GM12891 (cell line): ENCODE data around the gene REV1.

Source experiments
- DNase-seq: peaks from one replicate; pipeline ENCODE4 v3.0.0; 2011; ENCODE audit warnings: low spot score; ENCODE audit not compliant: insufficient read length
- FAIRE-seq: peaks from 2 replicates; lab custom pipeline; 2011; peaks lifted over from hg19 to GRCh38; lab: Jason Lieb, UNC
- PAX5 ChIP-seq: IDR thresholded peaks from 2 replicates; pipeline ENCODE4 v1.6.1; 2011; ENCODE audit warnings: low read length, moderate library complexity, mild to moderate bottlenecking; ENCODE audit not compliant: insufficient read depth, severe bottlenecking
- POLR2A ChIP-seq: IDR thresholded peaks from 2 replicates; pipeline ENCODE4 v1.6.1; 2011; ENCODE audit warnings: low read depth, low read length, control low read depth
- POLR2AphosphoS5 ChIP-seq: IDR thresholded peaks from 2 replicates; pipeline ENCODE4 v1.6.1; 2011; ENCODE audit warnings: low read depth, low read length, control low read depth
- POU2F2 ChIP-seq: IDR thresholded peaks from 2 replicates; pipeline ENCODE4 v1.6.1; 2011; ENCODE audit warnings: low read depth, mild to moderate bottlenecking, control low read depth, low read length, moderate library complexity
- SPI1 ChIP-seq: IDR thresholded peaks from 2 replicates; pipeline ENCODE4 v1.6.1; 2011; ENCODE audit warnings: low read depth, low read length, control low read depth
- TAF1 ChIP-seq: IDR thresholded peaks from 2 replicates; pipeline ENCODE4 v1.6.1; 2011; ENCODE audit warnings: low read depth, low read length, control low read depth

The REV1 gene

DNA sequence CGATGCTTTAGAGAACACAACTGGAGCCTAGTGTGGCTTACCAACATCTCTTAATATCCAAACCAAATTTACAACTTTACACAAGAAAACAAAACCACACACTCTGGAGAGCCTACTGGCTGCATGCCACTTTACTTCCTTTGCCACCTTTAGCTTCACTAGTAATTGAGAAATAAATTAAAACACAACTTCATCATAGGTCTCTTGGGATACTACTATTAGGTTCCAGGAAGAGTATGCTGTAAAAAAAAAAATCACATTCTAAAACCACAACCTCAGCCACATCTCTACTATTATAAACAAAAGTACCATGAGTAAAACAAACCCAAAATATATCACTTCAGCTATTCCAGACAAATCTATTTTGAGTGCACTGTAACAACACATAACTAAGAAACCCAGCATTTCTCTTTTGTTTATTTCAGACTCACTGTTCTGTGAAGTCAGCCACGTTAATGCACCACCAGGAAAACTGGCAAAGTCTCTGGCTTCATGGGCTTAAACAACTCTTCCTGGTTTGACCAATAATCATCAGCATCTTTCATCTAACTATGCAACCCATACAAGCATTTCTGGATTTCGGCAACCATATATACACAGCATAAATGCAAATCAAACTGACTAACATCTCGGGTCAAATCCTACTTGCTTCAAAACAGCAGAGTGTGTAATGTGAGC is 59.1 kb downstream of the REV1 start:
- TF ChIP-seq TAF1, result no peak
- TF ChIP-seq PAX5, result no peak
- no peak for TF ChIP-seq SPI1
- no peak for TF ChIP-seq POU2F2
- no peak for TF ChIP-seq POLR2A
- FAIRE-seq (peak; percentile 5), DNase-seq (no peak)

DNA sequence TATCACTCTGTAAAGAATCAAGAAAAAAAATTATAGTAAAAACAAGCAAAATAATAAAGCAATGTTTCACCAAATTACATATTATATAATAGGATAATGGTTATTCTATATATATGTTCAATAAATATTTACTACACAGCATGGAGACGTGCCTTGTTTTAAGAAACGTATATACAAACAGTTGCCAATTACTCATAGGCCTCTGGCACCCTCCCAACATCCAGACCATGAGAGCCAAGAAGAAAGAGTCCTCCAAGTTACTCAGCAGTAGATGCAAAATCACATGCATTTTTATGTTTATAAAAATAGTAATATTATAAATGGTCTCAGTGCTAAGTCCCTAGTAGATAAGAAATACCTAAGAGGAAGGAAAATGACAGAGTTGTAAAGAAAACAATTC is 64.8 kb downstream of the REV1 start:
- DNase-seq, result no peak
- no peak for FAIRE-seq

DNA sequence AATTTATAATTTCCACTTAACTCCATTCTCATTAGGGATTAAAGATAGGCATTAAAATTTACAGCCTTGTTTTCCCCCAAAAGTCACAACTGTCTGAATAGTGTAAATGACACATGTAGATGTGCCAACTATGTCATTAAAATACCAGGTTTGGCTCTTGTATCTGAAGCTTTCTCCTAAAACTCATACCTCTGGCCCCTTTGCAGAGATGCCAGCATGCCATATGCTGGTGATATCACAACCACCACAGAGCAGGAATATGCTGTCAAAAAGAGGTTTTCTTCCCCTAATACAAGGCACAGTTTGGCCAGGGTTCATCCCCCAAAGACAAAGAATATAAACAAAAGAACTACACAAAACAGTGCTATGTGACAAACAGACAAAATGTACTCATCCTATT is 65.4 kb downstream of the REV1 start:
- DNase-seq, result no peak
- FAIRE-seq, result no peak
- TF ChIP-seq POU2F2, result no peak
- no peak for TF ChIP-seq SPI1
- TF ChIP-seq POLR2AphosphoS5, result no peak
- TF ChIP-seq TAF1, result no peak
- TF ChIP-seq POLR2A, result no peak
- no peak for TF ChIP-seq PAX5

More for the DNA sequence above, 64.8 kb downstream of the REV1 start:
- TF ChIP-seq POLR2AphosphoS5, result no peak
- no peak for TF ChIP-seq SPI1
- TF ChIP-seq PAX5, result no peak
- no peak for TF ChIP-seq POLR2A
- TF ChIP-seq TAF1, result no peak
- TF ChIP-seq POU2F2, result no peak

DNA sequence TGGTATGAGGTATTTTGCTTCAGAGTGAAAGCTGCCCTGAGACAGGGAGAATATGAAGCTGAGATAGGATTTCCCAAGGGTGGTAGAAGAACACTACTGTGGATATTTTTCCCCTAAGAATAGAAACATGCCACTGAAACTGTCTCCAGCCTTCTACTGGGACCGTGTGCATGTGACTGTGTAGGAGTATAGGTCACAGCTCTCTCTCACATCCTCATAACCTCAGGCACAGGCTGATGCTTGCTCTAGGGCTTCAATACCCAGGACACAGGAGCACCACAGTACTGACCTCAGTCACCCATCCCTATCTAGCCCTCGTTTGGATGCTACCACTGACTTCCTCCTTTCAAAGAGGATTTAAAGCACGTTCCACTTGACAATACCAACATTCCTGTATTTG is 67.2 kb downstream of the REV1 start:
- TF ChIP-seq TAF1 (no peak), SPI1 (peak; percentile 71; the same call in 1 of the 2 replicates), PAX5 (no peak), POU2F2 (no peak), POLR2AphosphoS5 (no peak), POLR2A (no peak)
- FAIRE-seq, result peak; percentile 56
- peak; percentile 9 for DNase-seq

DNA sequence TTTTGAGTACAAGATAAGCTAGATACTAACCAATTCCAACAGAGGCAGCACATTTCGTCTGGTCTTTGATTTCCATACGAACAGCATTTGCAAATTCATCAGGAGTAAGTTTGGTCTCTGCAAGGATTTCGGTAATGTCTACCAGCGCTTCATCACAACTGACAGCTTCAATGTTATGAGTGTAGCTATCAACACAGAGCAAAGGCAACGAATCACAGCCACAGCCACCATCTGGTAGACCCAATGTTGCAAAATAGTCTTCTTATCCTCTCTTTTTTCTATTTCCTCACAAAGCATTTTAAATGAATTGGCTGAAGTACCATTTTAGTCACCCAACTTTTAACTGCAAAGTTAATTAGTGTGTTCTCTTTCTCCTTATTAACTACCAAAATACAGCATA is 68.3 kb downstream of the REV1 start:
- TF ChIP-seq PAX5 (no peak), TAF1 (no peak), POLR2AphosphoS5 (no peak)
- no peak for DNase-seq
- FAIRE-seq, result no peak

DNA sequence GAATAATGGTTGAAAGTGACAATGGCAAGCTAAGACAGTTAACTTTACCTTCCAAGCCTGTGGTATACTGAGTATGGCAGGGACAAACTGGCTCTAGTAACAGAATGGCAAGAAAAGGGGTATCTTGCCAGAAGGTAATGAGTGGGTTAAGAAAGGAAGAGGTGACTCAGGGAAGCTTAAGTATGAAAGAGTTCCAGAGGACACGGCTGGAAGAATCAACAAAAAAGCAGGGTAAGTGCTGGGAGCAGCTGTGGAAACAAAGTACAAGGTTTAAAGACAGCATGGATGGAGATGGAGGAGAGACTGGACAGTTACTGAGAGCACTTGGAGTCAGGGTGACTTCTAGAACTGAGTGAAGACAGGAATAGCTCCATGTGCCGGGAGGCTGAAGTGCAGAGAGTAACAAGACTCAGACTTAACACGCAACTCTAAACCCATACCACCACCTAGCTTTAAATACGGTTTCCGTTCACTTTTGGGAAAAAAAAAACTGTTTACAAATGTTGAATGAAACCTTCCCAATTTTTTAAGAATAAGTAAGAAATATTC is 69.0 kb downstream of the REV1 start:
- FAIRE-seq, result no peak
- DNase-seq, result no peak
- no peak for TF ChIP-seq POLR2A
- TF ChIP-seq POU2F2, result no peak
- no peak for TF ChIP-seq SPI1
- TF ChIP-seq PAX5, result no peak
- no peak for TF ChIP-seq TAF1
- no peak for TF ChIP-seq POLR2AphosphoS5

DNA sequence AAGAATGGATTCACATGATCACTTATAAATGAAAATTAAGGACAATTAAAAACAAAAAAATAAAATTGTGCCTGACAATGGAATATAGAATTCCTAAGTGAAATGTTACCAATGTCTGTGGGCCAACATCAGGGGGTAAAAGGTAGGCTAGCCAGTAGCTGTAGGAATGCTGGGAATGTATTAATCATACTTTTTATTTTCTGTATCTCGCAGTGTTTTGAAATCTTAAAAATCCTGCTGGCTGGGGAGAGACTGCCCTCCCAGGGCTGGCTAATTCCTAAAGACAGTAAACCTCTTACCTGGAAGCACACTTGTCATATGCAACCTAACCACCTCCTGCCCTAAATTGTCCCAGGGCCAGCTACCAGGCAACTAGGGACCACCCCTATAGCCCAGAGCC is 69.8 kb downstream of the REV1 start:
- TF ChIP-seq TAF1 (no peak), SPI1 (no peak), PAX5 (no peak), POLR2A (no peak), POU2F2 (no peak), POLR2AphosphoS5 (no peak)
- FAIRE-seq (no peak), DNase-seq (no peak)

DNA sequence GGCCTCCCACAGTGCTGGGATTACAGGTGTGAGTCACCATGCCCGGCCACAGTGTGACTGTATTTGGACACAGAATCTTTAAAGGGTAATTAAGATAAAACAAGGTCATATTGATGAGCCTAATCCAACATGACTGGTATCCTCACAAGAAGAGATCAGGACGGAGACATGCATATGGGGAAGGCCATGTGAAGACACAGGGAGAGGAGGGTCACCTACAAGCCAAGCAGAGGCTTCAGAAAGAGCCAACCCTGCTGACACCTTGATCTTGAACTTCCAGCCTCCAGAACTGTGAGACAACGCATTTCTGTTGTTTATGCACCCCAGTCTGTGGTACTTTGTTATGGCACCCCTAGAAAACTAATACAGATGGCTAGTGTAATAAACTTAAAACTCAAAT is 72.4 kb downstream of the REV1 start:
- FAIRE-seq, result no peak
- TF ChIP-seq SPI1, result no peak
- TF ChIP-seq POU2F2, result no peak
- no peak for TF ChIP-seq TAF1
- no peak for TF ChIP-seq POLR2A
- TF ChIP-seq POLR2AphosphoS5, result no peak
- no peak for TF ChIP-seq PAX5
- no peak for DNase-seq

DNA sequence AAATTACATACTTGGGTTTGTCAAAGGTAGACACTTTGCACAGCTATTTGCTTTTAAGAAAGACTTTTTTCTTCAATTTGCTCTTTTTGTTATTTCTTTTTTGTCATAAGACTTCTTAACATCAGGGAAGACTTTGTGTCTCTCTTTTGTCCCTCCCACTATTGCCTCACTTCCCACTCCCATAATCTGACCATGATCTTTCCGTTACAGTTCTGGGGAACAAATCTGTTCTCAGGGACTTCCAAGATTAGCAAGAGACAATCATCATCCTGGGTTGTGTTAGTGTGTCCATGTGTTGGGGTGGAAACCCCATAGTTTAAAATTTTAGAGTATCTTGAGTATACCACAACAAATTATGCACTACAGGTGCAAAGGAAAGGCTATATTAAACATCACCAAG is 75.3 kb downstream of the REV1 start:
- no peak for TF ChIP-seq POU2F2
- TF ChIP-seq SPI1, result no peak
- TF ChIP-seq POLR2A, result no peak
- no peak for TF ChIP-seq PAX5
- DNase-seq, result no peak
- FAIRE-seq, result no peak

DNA sequence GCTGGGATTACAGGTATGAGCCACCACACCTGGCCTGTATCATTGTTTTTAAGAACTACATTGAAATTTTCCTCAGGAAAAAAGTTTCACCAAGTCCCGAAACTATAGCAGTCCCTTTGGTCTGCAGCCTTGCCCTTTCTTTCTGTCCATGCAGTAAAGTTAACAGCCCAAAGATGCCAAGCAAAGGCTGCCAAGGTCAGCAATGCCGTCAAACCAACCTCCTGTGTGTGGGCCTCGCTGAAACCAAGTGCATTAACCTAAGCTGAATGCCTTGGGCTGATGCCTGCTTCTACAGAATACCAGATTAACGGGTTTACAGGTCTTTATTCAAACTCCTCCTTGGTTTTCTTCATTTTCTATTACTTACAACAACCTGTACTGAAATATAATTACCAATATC is 79.5 kb downstream of the REV1 start:
- TF ChIP-seq POLR2A (no peak), POLR2AphosphoS5 (no peak), TAF1 (no peak), SPI1 (no peak), PAX5 (no peak), POU2F2 (no peak)
- DNase-seq, result no peak
- FAIRE-seq, result no peak
